B cell (primary cell): ENCODE data around the gene SNAPC1. TPM values are rescaled to one million over a fixed set of nuclear protein-coding genes. Genes with fewer than 3 reads are reported as not detected.

Experiments
- ATAC-seq: fragments of 200-7000 bp; cut with Tn5 transposase; one replicate; pipeline ENCODE4 v1.10.0; 2021; ENCODE audit warnings: low read depth, mild to moderate bottlenecking, moderate number of reproducible peaks, moderate library complexity
- CTCF ChIA-PET: fragments of 350-600 bp; sonication (Branson Sonifier 250); formaldehyde crosslinking; loops from one replicate; lab custom pipeline; 2021; ENCODE audit warnings: antibody characterized with exemption, inconsistent platforms; lab: Charles Lee
- POLR2A ChIA-PET: fragments of 350-600 bp; sonication (Branson Sonifier 250); formaldehyde crosslinking; loops from one replicate; lab custom pipeline; 2021; ENCODE audit warnings: antibody characterized with exemption; lab: Charles Lee
- DNase-seq: peaks from one replicate; pipeline ENCODE4 v3.0.0; 2013
- H2AFZ ChIP-seq: 2 replicates; pipeline ENCODE4 v1.6.1; 2012; ENCODE audit warnings: mild to moderate bottlenecking, low read depth, low read length; ENCODE audit not compliant: insufficient read depth, poor library complexity, severe bottlenecking
- H3K27ac ChIP-seq, 2 donors: 1 replicate in 1 of 2; 2 replicates in 1 of 2; pipeline ENCODE4 v1.5.1; 2012 to 2013; ENCODE audit warnings: low read length in 2 of 2, mild to moderate bottlenecking in 2 of 2, moderate library complexity in 1 of 2
- H3K27me3 ChIP-seq, 4 experiments: fragments of 200-600 bp in 1 of 4; sonication (generic) in 1 of 4; replicated peaks in 1 of 4; 1 replicate in 2 of 4; 2 replicates in 2 of 4; pipeline versions ENCODE4 v1.6.1 to v1.7.0; 2013 to 2016; ENCODE audit warnings: low read length in 3 of 4, mild to moderate bottlenecking in 2 of 4, mixed read lengths in 1 of 4, moderate library complexity in 1 of 4; ENCODE audit not compliant: insufficient read depth in 4 of 4, control insufficient read depth in 3 of 4; ENCODE audit errors: control extremely low read depth in 1 of 4
- H3K36me3 ChIP-seq, 2 experiments: replicated peaks in 1 of 2; 1 replicate in 1 of 2; 2 replicates in 1 of 2; pipeline versions ENCODE4 v1.6.1 to v1.7.1; 2013; ENCODE audit warnings: low read length in 1 of 2; ENCODE audit not compliant: insufficient read depth in 2 of 2, control insufficient read depth in 1 of 2; ENCODE audit errors: control extremely low read depth in 1 of 2, extremely low read depth in 1 of 2
- H3K4me1 ChIP-seq, 2 donors: fragments of 200-600 bp in 1 of 2; sonication (generic) in 1 of 2; 1 replicate in 1 of 2; 2 replicates in 1 of 2; pipeline versions ENCODE4 v1.5.1 to v1.6.1; 2013 to 2017; ENCODE audit warnings: low read length in 2 of 2; ENCODE audit not compliant: control insufficient read depth in 2 of 2, insufficient read depth in 2 of 2
- H3K4me2 ChIP-seq: replicated peaks from 2 replicates; pipeline ENCODE3; 2012; ENCODE audit warnings: mild to moderate bottlenecking, low read depth, low read length; ENCODE audit not compliant: poor library complexity, severe bottlenecking
- H3K4me3 ChIP-seq, 5 experiments: fragments of 200-600 bp in 1 of 5; sonication (generic) in 1 of 5; 1 replicate in 3 of 5; 2 replicates in 2 of 5; pipeline versions ENCODE4 v1.5.1 to v1.7.0; 2011 to 2016; ENCODE audit warnings: low read length in 4 of 5, mild to moderate bottlenecking in 4 of 5, low read depth in 2 of 5, control low read depth in 1 of 5, moderate library complexity in 1 of 5; ENCODE audit not compliant: insufficient read depth in 1 of 5; ENCODE audit errors: control extremely low read depth in 1 of 5, extremely low read depth in 1 of 5
- H3K79me2 ChIP-seq: fragments of 200-600 bp; sonication (generic); one replicate; pipeline ENCODE4 v1.6.0; 2016; ENCODE audit warnings: low read length; ENCODE audit not compliant: control insufficient read depth, insufficient read depth
- H3K9ac ChIP-seq: fragments of 200-600 bp; sonication (generic); 2 replicates; pipeline ENCODE4 v1.6.1; 2017; ENCODE audit warnings: mild to moderate bottlenecking, low read length, moderate library complexity
- H3K9me3 ChIP-seq, 3 donors: one replicate each; pipeline versions ENCODE4 v1.6.1 to v1.7.1; 2013; ENCODE audit warnings: low read length in 2 of 3; ENCODE audit not compliant: control insufficient read depth in 2 of 3, insufficient read depth in 1 of 3; ENCODE audit errors: control extremely low read depth in 1 of 3
- H4K20me1 ChIP-seq: 2 replicates; pipeline ENCODE4 v1.6.0; 2012; ENCODE audit warnings: mild to moderate bottlenecking, low read length; ENCODE audit not compliant: insufficient read depth, control insufficient read depth, poor library complexity, severe bottlenecking
- H3K27ac Mint-ChIP-seq: one replicate; pipeline ENCODE4 v1.8.0; 2021; ENCODE audit warnings: mixed read lengths
- H3K27me3 Mint-ChIP-seq: one replicate; pipeline ENCODE4 v1.8.0; 2021; ENCODE audit warnings: mixed read lengths
- H3K4me1 Mint-ChIP-seq: one replicate; pipeline ENCODE4 v1.8.0; 2021; ENCODE audit warnings: mixed read lengths
- H3K4me3 Mint-ChIP-seq: one replicate; pipeline ENCODE4 v1.8.0; 2021; ENCODE audit warnings: mixed read lengths
- H3K9me3 Mint-ChIP-seq: one replicate; pipeline ENCODE4 v1.8.0; 2022; ENCODE audit warnings: mixed read lengths; ENCODE audit not compliant: insufficient read depth
- EZH2 ChIP-seq: IDR thresholded peaks from 2 replicates; pipeline ENCODE4 v1.6.1; 2012; ENCODE audit warnings: borderline replicate concordance, low read depth, mild to moderate bottlenecking, moderate library complexity, low read length; ENCODE audit not compliant: insufficient read depth, poor library complexity, severe bottlenecking
- intact Hi-C: fragments of 100-400 bp; cut with micrococcal nuclease; formaldehyde crosslinking; loops from one replicate; pipeline ENCODE4 v1.10.0; 2022
- polyA plus RNA-seq: library from polyadenylated mRNA; depleted of rRNA; stranded (reverse); fragments of >200 nt; gene quantifications from 2 replicates; pipeline ENCODE4 v1.2.3, GENCODE V29; 2012
- total RNA-seq, 2 donors: library from RNA; stranded (reverse); fragments of 120-200 nt in 1 of 2; gene quantifications; 1 replicate in 1 of 2; 2 replicates in 1 of 2; pipeline versions ENCODE4 v1.2.3 to v1.2.4, GENCODE V29; 2013 to 2022
- TF ChIP-seq, protein P1 (sequence below): fragments of 200-600 bp; IDR thresholded peaks from one replicate; pipeline ENCODE4 v1.8.0; 2022; ENCODE audit warnings: antibody characterized with exemption, mild to moderate bottlenecking

Gene SNAPC1
- total and polyA plus RNA-seq, 2 donors (not counting 1 experiment from before 2014, with no cell fraction given), result 2.6 to 7.1 TPM

DNA sequence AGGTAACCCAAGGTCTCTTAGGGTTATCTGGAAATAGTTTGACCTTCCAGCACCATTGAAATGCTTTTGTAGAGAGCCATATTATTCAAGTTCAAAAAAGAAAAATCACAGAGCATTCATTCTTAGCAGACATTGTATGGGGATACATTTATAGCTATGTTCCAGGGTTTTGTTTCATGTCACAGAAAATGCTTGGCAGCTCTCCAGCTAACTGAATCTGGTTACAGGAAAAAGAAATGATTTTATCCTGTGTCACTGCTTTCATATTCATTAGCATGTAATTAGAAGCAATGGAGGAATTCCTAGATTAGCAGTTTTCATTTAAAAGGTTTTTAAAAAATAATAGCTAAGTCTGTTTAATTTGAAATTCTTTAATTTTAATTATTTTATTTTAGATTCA, 78.9 kb downstream of the SNAPC1 start:
- no peak overlapping the region for H3K27ac Mint-ChIP-seq
- POLR2A ChIA-PET, result no interaction called here

More for the DNA sequence above, 78.9 kb downstream of the SNAPC1 start:
- H3K9ac ChIP-seq, result no peak overlapping the region
- H3K79me2 ChIP-seq, result no peaks in the 10 kb centered on the region
- Mint-ChIP-seq H3K9me3 (peaks cover 4% of the 10 kb centered on the region), H3K4me1 (no peaks in the 10 kb centered on the region), H3K27me3 (no peaks in the 10 kb centered on the region), H3K4me3 (no peak overlapping the region)
- ATAC-seq (no peak), DNase-seq (no peak)
- no peaks in the 10 kb centered on the region for H3K36me3 ChIP-seq
- intact Hi-C loops, result no loop called here
- H3K27me3 ChIP-seq, result no peaks in the 10 kb centered on the region
- H3K9me3 ChIP-seq, result peaks cover 3 to 4% (median 4%) of the 10 kb centered on the region in 3 donors
- no peak overlapping the region for H3K27ac ChIP-seq
- TF ChIP-seq EZH2, result no peak
- TF ChIP-seq, protein P1, sequence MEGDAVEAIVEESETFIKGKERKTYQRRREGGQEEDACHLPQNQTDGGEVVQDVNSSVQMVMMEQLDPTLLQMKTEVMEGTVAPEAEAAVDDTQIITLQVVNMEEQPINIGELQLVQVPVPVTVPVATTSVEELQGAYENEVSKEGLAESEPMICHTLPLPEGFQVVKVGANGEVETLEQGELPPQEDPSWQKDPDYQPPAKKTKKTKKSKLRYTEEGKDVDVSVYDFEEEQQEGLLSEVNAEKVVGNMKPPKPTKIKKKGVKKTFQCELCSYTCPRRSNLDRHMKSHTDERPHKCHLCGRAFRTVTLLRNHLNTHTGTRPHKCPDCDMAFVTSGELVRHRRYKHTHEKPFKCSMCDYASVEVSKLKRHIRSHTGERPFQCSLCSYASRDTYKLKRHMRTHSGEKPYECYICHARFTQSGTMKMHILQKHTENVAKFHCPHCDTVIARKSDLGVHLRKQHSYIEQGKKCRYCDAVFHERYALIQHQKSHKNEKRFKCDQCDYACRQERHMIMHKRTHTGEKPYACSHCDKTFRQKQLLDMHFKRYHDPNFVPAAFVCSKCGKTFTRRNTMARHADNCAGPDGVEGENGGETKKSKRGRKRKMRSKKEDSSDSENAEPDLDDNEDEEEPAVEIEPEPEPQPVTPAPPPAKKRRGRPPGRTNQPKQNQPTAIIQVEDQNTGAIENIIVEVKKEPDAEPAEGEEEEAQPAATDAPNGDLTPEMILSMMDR, result no peak
- H3K4me2 ChIP-seq, result no peak overlapping the region
- no peaks in the 10 kb centered on the region for H4K20me1 ChIP-seq
- no peak overlapping the region for H3K4me3 ChIP-seq
- H3K4me1 ChIP-seq, result peaks cover 0 to 7% of the 10 kb centered on the region in 2 donors
- no peak overlapping the region for H2AFZ ChIP-seq
- CTCF ChIA-PET, result interaction anchor here (1.4 to 6.9 kb wide), 4 partner anchors 52 to 572 kb away, joined by 3 to 287 read pairs (median 9); no protein-coding TSS in a partner anchor

Other genes with a start within 250 kb of the SNAPC1 start
- gene HIF1A, start 66.9 kb upstream of the SNAPC1 start, total RNA-seq, result 261 and 264 TPM in 2 replicates
- gene HIF1A, start 66.9 kb upstream of the SNAPC1 start, polyA plus RNA-seq, result 44.2 and 151 TPM in 2 replicates
- not detected in 2 replicates for gene SYT16, start 50.3 kb downstream of the SNAPC1 start, total RNA-seq
- 0.01 and 0.03 TPM in 2 replicates for gene SYT16, start 50.3 kb downstream of the SNAPC1 start, polyA plus RNA-seq